Testis (tissue), 2 donors: ENCODE measurements around the gene GNAO1.

Experiments
- POLR2A ChIP-seq: fragments of 450-650 bp; IDR thresholded peaks from one replicate; pipeline ENCODE4 v1.6.1; 2017; ENCODE audit warnings: antibody characterized with exemption, mild to moderate bottlenecking, moderate library complexity
- TF ChIP-seq, protein P1 (sequence below), 3 experiments: fragments of 450-650 bp in 2 of 3; fragments of 200-600 bp in 1 of 3; sonication (generic) in 1 of 3; IDR thresholded peaks; one replicate each; pipeline ENCODE4 v1.5.1; 2016 to 2019; ENCODE audit warnings: antibody characterized with exemption in 3 of 3, mild to moderate bottlenecking in 2 of 3, moderate library complexity in 1 of 3

DNA sequence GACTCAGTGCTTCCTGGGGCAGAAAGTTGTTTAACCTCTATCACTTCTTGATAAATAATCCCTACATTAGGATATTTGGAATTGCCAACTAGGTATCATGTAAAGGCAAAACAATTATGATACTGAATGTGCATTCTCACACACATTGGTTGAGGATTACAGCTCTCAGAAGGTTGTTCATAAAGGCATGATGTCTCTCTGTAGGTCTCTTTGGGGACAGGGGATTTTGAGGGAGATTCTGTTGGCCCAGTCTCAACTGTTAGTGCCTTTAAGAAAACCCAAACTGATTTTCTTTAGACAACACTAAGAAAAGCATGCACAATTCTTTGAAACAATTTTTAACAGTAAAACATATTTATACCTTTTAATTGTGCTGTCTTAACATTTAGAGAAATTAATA lies 56.5 kb downstream of the GNAO1 start:
- TF ChIP-seq, protein P1, sequence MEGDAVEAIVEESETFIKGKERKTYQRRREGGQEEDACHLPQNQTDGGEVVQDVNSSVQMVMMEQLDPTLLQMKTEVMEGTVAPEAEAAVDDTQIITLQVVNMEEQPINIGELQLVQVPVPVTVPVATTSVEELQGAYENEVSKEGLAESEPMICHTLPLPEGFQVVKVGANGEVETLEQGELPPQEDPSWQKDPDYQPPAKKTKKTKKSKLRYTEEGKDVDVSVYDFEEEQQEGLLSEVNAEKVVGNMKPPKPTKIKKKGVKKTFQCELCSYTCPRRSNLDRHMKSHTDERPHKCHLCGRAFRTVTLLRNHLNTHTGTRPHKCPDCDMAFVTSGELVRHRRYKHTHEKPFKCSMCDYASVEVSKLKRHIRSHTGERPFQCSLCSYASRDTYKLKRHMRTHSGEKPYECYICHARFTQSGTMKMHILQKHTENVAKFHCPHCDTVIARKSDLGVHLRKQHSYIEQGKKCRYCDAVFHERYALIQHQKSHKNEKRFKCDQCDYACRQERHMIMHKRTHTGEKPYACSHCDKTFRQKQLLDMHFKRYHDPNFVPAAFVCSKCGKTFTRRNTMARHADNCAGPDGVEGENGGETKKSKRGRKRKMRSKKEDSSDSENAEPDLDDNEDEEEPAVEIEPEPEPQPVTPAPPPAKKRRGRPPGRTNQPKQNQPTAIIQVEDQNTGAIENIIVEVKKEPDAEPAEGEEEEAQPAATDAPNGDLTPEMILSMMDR (IDR thresholded peaks at IDR 0.05) = no peak
- TF ChIP-seq POLR2A = no peak
